HepG2 (cell line): ENCODE measurements around the gene RFXANK. TPM values are rescaled to one million over a fixed set of nuclear protein-coding genes. Genes with fewer than 3 reads are reported as not detected.

Experiments
- HES4 ChIP-seq: sonication (generic); formaldehyde crosslinking; IDR thresholded peaks from 2 replicates; pipeline ENCODE4 v1.9.0; 2021; ENCODE audit warnings: mild to moderate bottlenecking, missing genetic modification reagents, borderline replicate concordance
- IKZF4 ChIP-seq: sonication (generic); formaldehyde crosslinking; IDR thresholded peaks from 2 replicates; pipeline ENCODE4 v1.5.1; 2020; ENCODE audit warnings: borderline replicate concordance, mild to moderate bottlenecking, low read depth, missing genetic modification reagents; ENCODE audit errors: not compliant biosample characterization
- MLLT10 ChIP-seq: sonication (generic); formaldehyde crosslinking; IDR thresholded peaks from 2 replicates; pipeline ENCODE4 v1.4.0; 2020; ENCODE audit warnings: missing genetic modification reagents
- NR2F1 ChIP-seq, 2 experiments: fragments of 450-650 bp in 1 of 2; formaldehyde crosslinking in 1 of 2; IDR thresholded peaks; 2 replicates each; pipeline versions ENCODE4 v1.5.0 to v1.6.1; 2016 to 2020; ENCODE audit warnings: mild to moderate bottlenecking in 1 of 2, missing compliant biosample characterization in 1 of 2, missing genetic modification reagents in 1 of 2, moderate library complexity in 1 of 2
- PHF5A ChIP-seq: IDR thresholded peaks from one replicate; pipeline ENCODE4 v1.6.1; 2018; ENCODE audit warnings: low read depth, missing genetic modification reagents; ENCODE audit not compliant: unreplicated experiment
- RELA ChIP-seq: sonication (generic); formaldehyde crosslinking; IDR thresholded peaks from 2 replicates; pipeline ENCODE4 v1.4.0; 2020; ENCODE audit warnings: missing genetic modification reagents
- RXRA ChIP-seq: sonication (generic); formaldehyde crosslinking; IDR thresholded peaks from 2 replicates; pipeline ENCODE4 v1.5.1; 2020; ENCODE audit warnings: missing genetic modification reagents
- SRY ChIP-seq: sonication (generic); formaldehyde crosslinking; IDR thresholded peaks from 2 replicates; pipeline ENCODE4 v1.8.0; 2022; ENCODE audit warnings: mild to moderate bottlenecking, missing genetic modification reagents
- ZBTB1 ChIP-seq: sonication (generic); formaldehyde crosslinking; IDR thresholded peaks from 2 replicates; pipeline ENCODE4 v1.4.0; 2020; ENCODE audit warnings: missing genetic modification reagents, borderline replicate concordance
- ZFP82 ChIP-seq: sonication (generic); formaldehyde crosslinking; IDR thresholded peaks from 2 replicates; pipeline ENCODE4 v1.5.1; 2020; ENCODE audit warnings: mild to moderate bottlenecking, missing genetic modification reagents, borderline replicate concordance
- ZNF83 ChIP-seq: sonication (generic); formaldehyde crosslinking; IDR thresholded peaks from 2 replicates; pipeline ENCODE4 v1.4.0; 2020; ENCODE audit warnings: missing genetic modification reagents, mild to moderate bottlenecking, borderline replicate concordance
- ZNF879 ChIP-seq: sonication (generic); formaldehyde crosslinking; IDR thresholded peaks from 2 replicates; pipeline ENCODE4 v1.8.1; 2023; ENCODE audit warnings: missing genetic modification reagents
- polyA plus RNA-seq, 8 experiments: library from polyadenylated mRNA; depleted of rRNA in 3 of 8; stranded (reverse) in 7 of 8; unstranded in 1 of 8; fragments of >200 nt; fragmentation: Illumina TruSeq in 4 of 8; extraction: Trizol in 4 of 8; gene quantifications; 2 replicates each; pipeline versions ENCODE4 v1.2.1 to v1.2.3, GENCODE V29; 2011 to 2016; ENCODE audit warnings: low read depth in 4 of 8, missing spikeins in 1 of 8, mixed read lengths in 1 of 8; ENCODE audit not compliant: insufficient read depth in 1 of 8
- total RNA-seq, 5 experiments: library from RNA; depleted of rRNA; stranded (reverse); fragments of >200 nt; fragmentation: Illumina TruSeq; extraction: Trizol; gene quantifications; 2 replicates each; pipeline ENCODE4 v1.2.3, GENCODE V29; 2016; ENCODE audit warnings: low read depth in 1 of 5
- TF ChIP-seq, protein P1 (sequence below): sonication (generic); formaldehyde crosslinking; IDR thresholded peaks from 2 replicates; pipeline ENCODE4 v1.4.0; 2020; ENCODE audit warnings: missing genetic modification reagents
- TF ChIP-seq, protein P2 (sequence below): sonication (generic); formaldehyde crosslinking; IDR thresholded peaks from 2 replicates; pipeline ENCODE4 v1.4.0; 2020; ENCODE audit warnings: missing genetic modification reagents
- TF ChIP-seq, protein P3 (sequence below): sonication (generic); formaldehyde crosslinking; IDR thresholded peaks from 2 replicates; pipeline ENCODE4 v1.8.1; 2023; ENCODE audit warnings: mild to moderate bottlenecking, missing genetic modification reagents
- TF ChIP-seq, protein P4 (sequence below): sonication (generic); formaldehyde crosslinking; conservative IDR thresholded peaks from 2 replicates; pipeline ENCODE4 v1.8.0; 2022; ENCODE audit warnings: low read depth, missing genetic modification reagents
- TF ChIP-seq, protein P5 (sequence below): conservative IDR thresholded peaks from 2 replicates; pipeline ENCODE4 v1.6.1; 2018; ENCODE audit warnings: missing genetic modification reagents

Gene RFXANK
- total and polyA plus RNA-seq, 2 of the 13 experiments (the other 11 are each of a cell fraction or from before 2014, with no cell fraction given) = 49.9 to 80.7 TPM

DNA sequence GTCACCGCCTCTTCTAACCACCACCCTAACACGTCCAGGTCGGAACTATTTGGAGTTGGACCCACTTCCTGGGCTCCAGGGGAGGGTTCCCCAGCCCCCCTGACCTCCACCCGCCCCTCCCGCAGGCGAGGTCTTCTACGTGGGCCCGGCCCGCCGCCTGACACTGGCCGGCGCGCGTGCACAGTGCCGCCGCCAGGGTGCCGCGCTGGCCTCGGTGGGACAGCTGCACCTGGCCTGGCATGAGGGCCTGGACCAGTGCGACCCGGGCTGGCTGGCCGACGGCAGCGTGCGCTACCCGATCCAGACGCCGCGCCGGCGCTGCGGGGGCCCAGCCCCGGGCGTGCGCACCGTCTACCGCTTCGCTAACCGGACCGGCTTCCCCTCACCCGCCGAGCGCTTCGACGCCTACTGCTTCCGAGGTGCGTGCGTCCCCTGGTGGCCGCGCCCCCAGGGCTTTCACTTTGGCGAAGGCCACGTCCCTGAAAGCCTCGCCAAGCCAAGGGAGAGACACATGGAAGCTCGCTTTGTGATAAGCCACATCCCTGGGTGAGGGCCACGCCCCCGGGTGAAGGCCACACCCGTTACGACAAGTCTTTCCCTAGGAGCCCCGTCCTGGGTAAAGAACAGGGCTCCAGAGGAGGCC is 32.9 kb downstream of the RFXANK start (continued):
- no peak for TF ChIP-seq NR2F1 (CRISPR knock-in tag; IDR thresholded peaks at IDR 0.05)
- TF ChIP-seq, protein P1, sequence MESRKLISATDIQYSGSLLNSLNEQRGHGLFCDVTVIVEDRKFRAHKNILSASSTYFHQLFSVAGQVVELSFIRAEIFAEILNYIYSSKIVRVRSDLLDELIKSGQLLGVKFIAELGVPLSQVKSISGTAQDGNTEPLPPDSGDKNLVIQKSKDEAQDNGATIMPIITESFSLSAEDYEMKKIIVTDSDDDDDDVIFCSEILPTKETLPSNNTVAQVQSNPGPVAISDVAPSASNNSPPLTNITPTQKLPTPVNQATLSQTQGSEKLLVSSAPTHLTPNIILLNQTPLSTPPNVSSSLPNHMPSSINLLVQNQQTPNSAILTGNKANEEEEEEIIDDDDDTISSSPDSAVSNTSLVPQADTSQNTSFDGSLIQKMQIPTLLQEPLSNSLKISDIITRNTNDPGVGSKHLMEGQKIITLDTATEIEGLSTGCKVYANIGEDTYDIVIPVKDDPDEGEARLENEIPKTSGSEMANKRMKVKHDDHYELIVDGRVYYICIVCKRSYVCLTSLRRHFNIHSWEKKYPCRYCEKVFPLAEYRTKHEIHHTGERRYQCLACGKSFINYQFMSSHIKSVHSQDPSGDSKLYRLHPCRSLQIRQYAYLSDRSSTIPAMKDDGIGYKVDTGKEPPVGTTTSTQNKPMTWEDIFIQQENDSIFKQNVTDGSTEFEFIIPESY (CRISPR knock-in tag) = 0 out of 2 replicates have a peak, but pooled peaks have one; percentile 34
- peak; percentile 36 for TF ChIP-seq PHF5A (CRISPR knock-in tag)
- TF ChIP-seq, protein P2, sequence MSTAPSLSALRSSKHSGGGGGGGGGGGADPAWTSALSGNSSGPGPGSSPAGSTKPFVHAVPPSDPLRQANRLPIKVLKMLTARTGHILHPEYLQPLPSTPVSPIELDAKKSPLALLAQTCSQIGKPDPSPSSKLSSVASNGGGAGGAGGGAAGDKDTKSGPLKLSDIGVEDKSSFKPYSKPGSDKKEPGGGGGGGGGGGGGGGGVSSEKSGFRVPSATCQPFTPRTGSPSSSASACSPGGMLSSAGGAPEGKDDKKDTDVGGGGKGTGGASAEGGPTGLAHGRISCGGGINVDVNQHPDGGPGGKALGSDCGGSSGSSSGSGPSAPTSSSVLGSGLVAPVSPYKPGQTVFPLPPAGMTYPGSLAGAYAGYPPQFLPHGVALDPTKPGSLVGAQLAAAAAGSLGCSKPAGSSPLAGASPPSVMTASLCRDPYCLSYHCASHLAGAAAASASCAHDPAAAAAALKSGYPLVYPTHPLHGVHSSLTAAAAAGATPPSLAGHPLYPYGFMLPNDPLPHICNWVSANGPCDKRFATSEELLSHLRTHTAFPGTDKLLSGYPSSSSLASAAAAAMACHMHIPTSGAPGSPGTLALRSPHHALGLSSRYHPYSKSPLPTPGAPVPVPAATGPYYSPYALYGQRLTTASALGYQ (CRISPR knock-in tag) = no peak
- no peak for TF ChIP-seq MLLT10 (CRISPR knock-in tag)
- no peak for TF ChIP-seq RELA (CRISPR knock-in tag)
- TF ChIP-seq, protein P3, sequence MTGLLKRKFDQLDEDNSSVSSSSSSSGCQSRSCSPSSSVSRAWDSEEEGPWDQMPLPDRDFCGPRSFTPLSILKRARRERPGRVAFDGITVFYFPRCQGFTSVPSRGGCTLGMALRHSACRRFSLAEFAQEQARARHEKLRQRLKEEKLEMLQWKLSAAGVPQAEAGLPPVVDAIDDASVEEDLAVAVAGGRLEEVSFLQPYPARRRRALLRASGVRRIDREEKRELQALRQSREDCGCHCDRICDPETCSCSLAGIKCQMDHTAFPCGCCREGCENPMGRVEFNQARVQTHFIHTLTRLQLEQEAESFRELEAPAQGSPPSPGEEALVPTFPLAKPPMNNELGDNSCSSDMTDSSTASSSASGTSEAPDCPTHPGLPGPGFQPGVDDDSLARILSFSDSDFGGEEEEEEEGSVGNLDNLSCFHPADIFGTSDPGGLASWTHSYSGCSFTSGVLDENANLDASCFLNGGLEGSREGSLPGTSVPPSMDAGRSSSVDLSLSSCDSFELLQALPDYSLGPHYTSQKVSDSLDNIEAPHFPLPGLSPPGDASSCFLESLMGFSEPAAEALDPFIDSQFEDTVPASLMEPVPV = no peak
- TF ChIP-seq, protein P4, sequence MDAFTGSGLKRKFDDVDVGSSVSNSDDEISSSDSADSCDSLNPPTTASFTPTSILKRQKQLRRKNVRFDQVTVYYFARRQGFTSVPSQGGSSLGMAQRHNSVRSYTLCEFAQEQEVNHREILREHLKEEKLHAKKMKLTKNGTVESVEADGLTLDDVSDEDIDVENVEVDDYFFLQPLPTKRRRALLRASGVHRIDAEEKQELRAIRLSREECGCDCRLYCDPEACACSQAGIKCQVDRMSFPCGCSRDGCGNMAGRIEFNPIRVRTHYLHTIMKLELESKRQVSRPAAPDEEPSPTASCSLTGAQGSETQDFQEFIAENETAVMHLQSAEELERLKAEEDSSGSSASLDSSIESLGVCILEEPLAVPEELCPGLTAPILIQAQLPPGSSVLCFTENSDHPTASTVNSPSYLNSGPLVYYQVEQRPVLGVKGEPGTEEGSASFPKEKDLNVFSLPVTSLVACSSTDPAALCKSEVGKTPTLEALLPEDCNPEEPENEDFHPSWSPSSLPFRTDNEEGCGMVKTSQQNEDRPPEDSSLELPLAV (CRISPR knock-in tag) = no peak
- no peak for TF ChIP-seq ZFP82 (CRISPR knock-in tag)
- no peak for TF ChIP-seq ZNF879 (CRISPR knock-in tag)
- peak; percentile 86; the same call in 1 of the 2 replicates for TF ChIP-seq SRY (CRISPR knock-in tag)
- peak; percentile 35 for TF ChIP-seq IKZF4 (CRISPR knock-in tag)
- no peak; the same call in 1 of the 2 replicates for TF ChIP-seq ZNF83 (CRISPR knock-in tag)
- TF ChIP-seq RXRA (CRISPR knock-in tag) = 0 out of 2 replicates have a peak, but pooled peaks have one; percentile 22
- TF ChIP-seq HES4 (CRISPR knock-in tag) = peak; percentile 79; the same call in 1 of the 2 replicates
- no peak for TF ChIP-seq ZBTB1 (CRISPR knock-in tag)
- TF ChIP-seq, protein P5, sequence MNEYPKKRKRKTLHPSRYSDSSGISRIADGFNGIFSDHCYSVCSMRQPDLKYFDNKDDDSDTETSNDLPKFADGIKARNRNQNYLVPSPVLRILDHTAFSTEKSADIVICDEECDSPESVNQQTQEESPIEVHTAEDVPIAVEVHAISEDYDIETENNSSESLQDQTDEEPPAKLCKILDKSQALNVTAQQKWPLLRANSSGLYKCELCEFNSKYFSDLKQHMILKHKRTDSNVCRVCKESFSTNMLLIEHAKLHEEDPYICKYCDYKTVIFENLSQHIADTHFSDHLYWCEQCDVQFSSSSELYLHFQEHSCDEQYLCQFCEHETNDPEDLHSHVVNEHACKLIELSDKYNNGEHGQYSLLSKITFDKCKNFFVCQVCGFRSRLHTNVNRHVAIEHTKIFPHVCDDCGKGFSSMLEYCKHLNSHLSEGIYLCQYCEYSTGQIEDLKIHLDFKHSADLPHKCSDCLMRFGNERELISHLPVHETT (CRISPR knock-in tag) = no peak
